Fibroblast of villous mesenchyme (primary cell): ENCODE measurements around the gene OR8G1. TPM values are rescaled to one million over a fixed set of nuclear protein-coding genes. Genes with fewer than 3 reads are reported as not detected.

Source experiments
- DNase-seq: peaks from one replicate; pipeline ENCODE4 v3.0.0-alpha.2; 2010; ENCODE audit warnings: low read depth
- H3K4me3 ChIP-seq: 2 replicates; pipeline ENCODE4 v1.5.1; 2011; ENCODE audit warnings: low read depth, mild to moderate bottlenecking, low read length
- total RNA-seq: library from RNA; depleted of rRNA; stranded (reverse); fragments of >200 nt; gene quantifications from 2 replicates; pipeline ENCODE4 v1.2.3, GENCODE V29; 2012
- TF ChIP-seq, protein P1 (sequence below): IDR thresholded peaks from 2 replicates; pipeline ENCODE4 v1.5.1; 2012; ENCODE audit warnings: low read depth, mild to moderate bottlenecking, low read length; ENCODE audit not compliant: insufficient read depth

OR8G1 gene
- total RNA-seq, 1 donor = not detected

DNA sequence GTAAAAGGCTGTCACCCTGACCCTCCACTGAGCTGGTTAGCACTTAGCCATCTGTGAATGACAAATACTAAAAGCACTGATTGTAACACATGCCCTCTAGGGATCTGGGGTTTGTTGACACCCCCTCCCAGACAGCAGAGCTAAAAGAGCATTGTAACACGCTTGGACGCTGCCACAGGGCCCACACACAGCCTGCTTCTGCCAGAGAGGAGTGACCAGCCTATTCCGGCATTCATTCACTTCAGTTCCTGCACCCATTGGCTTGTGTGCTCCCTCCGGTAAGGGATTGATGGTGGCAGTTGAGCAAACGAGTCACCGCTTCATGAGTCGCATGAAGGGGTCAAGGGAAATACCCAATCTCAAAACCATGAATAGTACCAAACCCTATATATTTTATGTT, 42.0 kb upstream of the OR8G1 start:
- no peak overlapping the region for H3K4me3 ChIP-seq
- DNase-seq = no peak
- TF ChIP-seq, protein P1, sequence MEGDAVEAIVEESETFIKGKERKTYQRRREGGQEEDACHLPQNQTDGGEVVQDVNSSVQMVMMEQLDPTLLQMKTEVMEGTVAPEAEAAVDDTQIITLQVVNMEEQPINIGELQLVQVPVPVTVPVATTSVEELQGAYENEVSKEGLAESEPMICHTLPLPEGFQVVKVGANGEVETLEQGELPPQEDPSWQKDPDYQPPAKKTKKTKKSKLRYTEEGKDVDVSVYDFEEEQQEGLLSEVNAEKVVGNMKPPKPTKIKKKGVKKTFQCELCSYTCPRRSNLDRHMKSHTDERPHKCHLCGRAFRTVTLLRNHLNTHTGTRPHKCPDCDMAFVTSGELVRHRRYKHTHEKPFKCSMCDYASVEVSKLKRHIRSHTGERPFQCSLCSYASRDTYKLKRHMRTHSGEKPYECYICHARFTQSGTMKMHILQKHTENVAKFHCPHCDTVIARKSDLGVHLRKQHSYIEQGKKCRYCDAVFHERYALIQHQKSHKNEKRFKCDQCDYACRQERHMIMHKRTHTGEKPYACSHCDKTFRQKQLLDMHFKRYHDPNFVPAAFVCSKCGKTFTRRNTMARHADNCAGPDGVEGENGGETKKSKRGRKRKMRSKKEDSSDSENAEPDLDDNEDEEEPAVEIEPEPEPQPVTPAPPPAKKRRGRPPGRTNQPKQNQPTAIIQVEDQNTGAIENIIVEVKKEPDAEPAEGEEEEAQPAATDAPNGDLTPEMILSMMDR = no peak

DNA sequence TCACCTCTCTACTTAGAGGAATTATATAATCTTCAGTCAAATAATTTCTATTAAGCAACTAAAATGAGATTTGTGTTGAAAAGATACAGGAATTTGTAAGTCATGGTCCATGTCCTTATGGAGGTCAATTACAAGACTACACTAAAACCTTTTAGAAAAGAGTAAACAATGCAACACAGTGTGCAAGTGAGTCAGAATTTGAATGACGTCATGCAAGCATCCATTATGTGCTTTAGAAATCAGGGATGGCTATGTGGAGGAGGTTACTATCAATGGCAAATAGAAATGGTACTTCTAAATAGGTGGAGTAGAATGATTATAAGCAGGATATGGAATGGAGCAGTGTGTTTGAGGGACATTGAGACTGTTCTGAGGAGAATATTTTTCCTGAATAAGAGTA, 41.2 kb upstream of the OR8G1 start:
- DNase-seq = peak; percentile 51
- TF ChIP-seq, protein P1 = no peak
- H3K4me3 ChIP-seq = no peak overlapping the region

DNA sequence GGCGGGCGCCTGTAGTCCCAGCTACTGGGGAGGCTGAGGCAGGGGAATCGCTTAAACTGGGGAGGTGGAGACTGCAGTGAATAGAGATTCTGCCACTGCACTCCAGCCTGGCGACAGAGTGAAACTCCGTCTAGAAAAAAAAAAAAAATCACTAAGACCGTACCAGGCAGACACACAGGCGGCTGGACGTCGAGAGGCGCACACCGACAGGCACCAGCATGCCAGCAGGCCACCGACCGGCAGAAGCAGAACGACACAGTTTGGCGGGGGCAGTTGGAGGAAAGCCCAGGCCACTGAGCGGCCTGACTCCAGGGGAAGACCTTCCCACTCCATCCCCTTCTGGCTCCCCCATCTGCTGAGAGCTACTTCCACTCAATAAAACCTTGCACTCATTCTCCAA, 40.2 kb upstream of the OR8G1 start:
- DNase-seq = no peak
- TF ChIP-seq, protein P1 = no peak
- no peak overlapping the region for H3K4me3 ChIP-seq

DNA sequence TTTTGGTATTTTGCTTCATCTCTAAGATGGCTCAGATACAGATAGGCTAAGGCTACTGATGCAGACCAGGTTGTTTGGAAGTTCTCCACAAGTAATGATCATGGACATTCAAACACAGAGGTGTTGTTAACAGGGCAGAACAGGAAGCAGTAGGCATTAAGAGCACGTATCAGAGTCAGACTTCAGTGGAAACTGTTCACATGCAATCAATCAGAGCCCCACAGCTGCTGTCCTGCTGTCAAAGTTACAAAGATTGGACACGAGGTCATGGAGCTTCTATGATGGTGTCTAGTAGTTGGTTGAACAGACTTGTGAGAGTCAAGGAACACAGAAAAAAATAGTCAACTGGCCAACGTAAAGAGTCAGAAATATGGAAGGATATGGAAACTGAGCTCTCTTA, 37.9 kb upstream of the OR8G1 start:
- no peak overlapping the region for H3K4me3 ChIP-seq
- DNase-seq = no peak
- TF ChIP-seq, protein P1 = no peak

DNA sequence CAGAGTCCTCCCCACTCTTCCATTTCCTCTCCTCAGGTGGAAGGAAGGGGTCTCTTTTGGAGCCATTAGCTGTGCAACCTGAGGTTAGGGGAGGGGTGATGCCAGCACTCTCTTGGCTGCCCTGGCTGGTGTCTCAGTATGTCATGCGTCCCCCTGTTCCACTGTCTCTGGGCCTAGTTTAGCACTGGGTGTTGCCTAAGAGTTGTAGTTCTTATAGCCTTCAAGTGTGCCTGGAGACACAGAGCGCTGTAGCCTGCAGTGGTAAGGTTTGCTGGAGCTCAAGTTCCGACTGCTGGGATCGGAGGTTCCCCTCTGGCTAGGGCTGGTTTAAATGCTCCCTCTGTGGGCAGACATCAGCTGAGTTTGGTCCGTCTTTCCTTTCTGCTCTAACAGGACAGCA, 36.9 kb upstream of the OR8G1 start:
- TF ChIP-seq, protein P1 = no peak
- no peak for DNase-seq
- no peak overlapping the region for H3K4me3 ChIP-seq

DNA sequence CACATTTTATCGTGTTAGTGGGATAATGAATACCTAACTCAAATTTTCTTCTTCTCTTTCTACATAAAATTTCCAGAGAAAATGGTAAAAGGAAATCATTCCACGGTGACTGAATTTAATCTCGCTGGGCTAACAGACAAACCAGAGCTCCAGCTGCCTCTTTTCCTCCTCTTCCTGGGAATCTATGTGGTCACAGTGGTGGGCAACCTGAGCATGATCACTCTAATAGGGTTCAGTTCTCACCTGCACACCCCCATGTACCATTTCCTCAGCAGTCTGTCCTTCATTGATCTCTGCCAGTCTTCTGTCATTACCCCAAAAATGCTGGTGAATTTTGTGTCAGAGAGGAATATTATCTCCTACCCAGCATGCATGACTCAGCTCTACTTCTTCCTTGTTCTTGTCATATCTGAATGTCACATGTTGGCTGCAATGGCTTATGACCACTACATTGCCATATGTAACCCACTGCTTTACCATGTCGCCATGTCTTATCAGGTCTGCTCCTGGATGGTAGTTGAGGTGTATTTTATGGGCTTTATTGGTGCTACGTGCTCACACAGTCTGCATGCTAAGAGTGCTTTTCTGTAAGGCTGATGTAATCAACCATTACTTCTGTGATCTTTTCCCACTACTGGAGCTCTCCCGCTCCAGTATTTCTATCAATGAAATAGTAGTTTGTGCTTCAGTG, 33.6 kb upstream of the OR8G1 start:
- DNase-seq = no peak
- no peak overlapping the region for H3K4me3 ChIP-seq
- TF ChIP-seq, protein P1 = no peak

DNA sequence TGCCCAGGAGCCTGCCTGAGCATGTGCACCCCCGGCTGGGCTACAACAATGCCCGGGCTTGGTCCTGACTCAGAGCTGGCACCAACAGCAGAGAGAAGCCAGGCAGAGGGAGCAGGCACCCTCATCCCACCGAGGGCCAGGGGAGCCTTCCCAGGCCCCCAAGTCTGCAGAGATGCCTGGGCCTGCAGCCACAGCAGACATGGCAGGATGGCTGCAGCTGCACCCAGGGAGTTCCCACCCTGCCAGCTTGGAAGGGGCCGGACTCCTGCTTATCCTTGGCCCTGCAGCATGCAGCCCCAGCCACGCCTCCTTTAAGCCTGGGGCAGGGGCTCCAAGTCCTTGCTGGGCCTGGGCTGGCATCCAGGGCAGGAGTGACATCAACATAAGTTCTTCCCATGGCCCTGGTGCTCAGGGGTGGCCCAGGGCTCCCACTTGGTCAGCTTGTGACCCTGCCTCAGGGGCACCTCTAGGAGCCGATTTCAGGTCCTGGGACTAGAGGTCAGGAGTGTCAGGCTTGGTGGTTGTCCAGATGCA, 31.0 kb upstream of the OR8G1 start:
- no peak for DNase-seq

More for the DNA sequence above, 31.0 kb upstream of the OR8G1 start:
- no peak overlapping the region for H3K4me3 ChIP-seq
- TF ChIP-seq, protein P1 = no peak
